GM21526 (cell line): Measurements from ENCODE around the gene RAB11B.
"Not testable (repeated sequence)": the region's sequence is repeated elsewhere in the genome, so short reads cannot be mapped to it uniquely, and the experiment has no call there.

Experiments
- ATAC-seq: cut with Tn5 transposase; IDR thresholded peaks from one replicate; pipeline ENCODE4 v1.9.1; 2021; ENCODE audit warnings: moderate library complexity; ENCODE audit not compliant: unreplicated experiment, low FRiP score

Gene RAB11B

GRCh38 chr19:8425331-8425730 lies 35.2 kb downstream of the RAB11B start:
- not testable (repeated sequence) for ATAC-seq

GRCh38 chr19:8426283-8426682 lies 36.1 kb downstream of the RAB11B start:
- no peak for ATAC-seq

- ATAC-seq: no peak
Measured at GRCh38 chr19:8429044-8429443, 38.9 kb downstream of the RAB11B start.

GRCh38 chr19:8429826-8430225 lies 39.7 kb downstream of the RAB11B start:
- no peak for ATAC-seq

- ATAC-seq: no peak
Measured at GRCh38 chr19:8430650-8431049, 40.5 kb downstream of the RAB11B start.

- no peak for ATAC-seq
Measured at GRCh38 chr19:8438236-8438635, 48.1 kb downstream of the RAB11B start.

GRCh38 chr19:8441725-8442544 lies 51.8 kb downstream of the RAB11B start:
- ATAC-seq: no peak

GRCh38 chr19:8444140-8444676 lies 54.0 kb downstream of the RAB11B start:
- ATAC-seq: not testable (repeated sequence)

GRCh38 chr19:8444677-8445487 lies 54.7 kb downstream of the RAB11B start, which contains the start of gene HNRNPM:
HNRNPM (plus strand) TSS chr19:8444975; CDS start chr19:8444999, 24 bp downstream.
- ATAC-seq: peak; percentile 83

- ATAC-seq: no peak
Measured at GRCh38 chr19:8445488-8446001, 55.4 kb downstream of the RAB11B start.

GRCh38 chr19:8446061-8446709 lies 56.0 kb downstream of the RAB11B start:
- ATAC-seq: no peak

- no peak for ATAC-seq
Measured at GRCh38 chr19:8449830-8450229, 59.7 kb downstream of the RAB11B start.

- ATAC-seq: no peak
Measured at GRCh38 chr19:8451377-8451776, 61.2 kb downstream of the RAB11B start.

- ATAC-seq: no peak
Measured at GRCh38 chr19:8451885-8452284, 61.7 kb downstream of the RAB11B start.

GRCh38 chr19:8452446-8453123 lies 62.4 kb downstream of the RAB11B start:
- no peak for ATAC-seq

- ATAC-seq: no peak
Measured at GRCh38 chr19:8453616-8454015, 63.5 kb downstream of the RAB11B start.
